Measurements from ENCODE around the gene POLDIP3.

DNA sequence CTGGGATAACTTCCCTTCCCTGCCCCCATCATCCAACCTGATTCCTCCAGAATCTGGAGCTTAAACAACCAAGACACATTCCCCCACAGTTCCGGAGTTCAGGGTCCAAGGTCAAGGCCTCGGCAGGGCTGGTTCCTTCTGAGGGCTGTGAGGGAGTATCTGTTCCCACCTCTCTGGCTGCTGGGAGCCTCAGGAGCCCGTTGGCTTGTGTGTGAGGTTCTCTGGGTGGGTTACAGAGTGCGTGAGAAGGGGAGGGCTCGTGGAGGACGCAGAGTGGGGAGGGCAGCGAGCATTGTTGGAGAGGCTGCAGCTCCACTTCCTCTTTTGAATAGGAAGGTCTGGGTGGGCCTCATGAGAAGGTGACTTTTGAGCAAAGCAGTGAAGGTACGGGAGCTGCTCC lies 52.4 kb downstream of the POLDIP3 start:
- TF ChIP-seq, protein P1, sequence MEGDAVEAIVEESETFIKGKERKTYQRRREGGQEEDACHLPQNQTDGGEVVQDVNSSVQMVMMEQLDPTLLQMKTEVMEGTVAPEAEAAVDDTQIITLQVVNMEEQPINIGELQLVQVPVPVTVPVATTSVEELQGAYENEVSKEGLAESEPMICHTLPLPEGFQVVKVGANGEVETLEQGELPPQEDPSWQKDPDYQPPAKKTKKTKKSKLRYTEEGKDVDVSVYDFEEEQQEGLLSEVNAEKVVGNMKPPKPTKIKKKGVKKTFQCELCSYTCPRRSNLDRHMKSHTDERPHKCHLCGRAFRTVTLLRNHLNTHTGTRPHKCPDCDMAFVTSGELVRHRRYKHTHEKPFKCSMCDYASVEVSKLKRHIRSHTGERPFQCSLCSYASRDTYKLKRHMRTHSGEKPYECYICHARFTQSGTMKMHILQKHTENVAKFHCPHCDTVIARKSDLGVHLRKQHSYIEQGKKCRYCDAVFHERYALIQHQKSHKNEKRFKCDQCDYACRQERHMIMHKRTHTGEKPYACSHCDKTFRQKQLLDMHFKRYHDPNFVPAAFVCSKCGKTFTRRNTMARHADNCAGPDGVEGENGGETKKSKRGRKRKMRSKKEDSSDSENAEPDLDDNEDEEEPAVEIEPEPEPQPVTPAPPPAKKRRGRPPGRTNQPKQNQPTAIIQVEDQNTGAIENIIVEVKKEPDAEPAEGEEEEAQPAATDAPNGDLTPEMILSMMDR (conservative IDR thresholded peaks at IDR 0.05; ENCODE audit: low read length) = no peak
- no peak for TF ChIP-seq EZH2phosphoT487 (IDR thresholded peaks at IDR 0.05; ENCODE audit: borderline replicate concordance)

Data from Loucy (cell line).